ENCODE measurements around the gene SORT1.
"Not testable (repeated sequence)": the region's sequence is repeated elsewhere in the genome, so short reads cannot be mapped to it uniquely, and the experiment has no call there.

The SORT1 gene

DNA sequence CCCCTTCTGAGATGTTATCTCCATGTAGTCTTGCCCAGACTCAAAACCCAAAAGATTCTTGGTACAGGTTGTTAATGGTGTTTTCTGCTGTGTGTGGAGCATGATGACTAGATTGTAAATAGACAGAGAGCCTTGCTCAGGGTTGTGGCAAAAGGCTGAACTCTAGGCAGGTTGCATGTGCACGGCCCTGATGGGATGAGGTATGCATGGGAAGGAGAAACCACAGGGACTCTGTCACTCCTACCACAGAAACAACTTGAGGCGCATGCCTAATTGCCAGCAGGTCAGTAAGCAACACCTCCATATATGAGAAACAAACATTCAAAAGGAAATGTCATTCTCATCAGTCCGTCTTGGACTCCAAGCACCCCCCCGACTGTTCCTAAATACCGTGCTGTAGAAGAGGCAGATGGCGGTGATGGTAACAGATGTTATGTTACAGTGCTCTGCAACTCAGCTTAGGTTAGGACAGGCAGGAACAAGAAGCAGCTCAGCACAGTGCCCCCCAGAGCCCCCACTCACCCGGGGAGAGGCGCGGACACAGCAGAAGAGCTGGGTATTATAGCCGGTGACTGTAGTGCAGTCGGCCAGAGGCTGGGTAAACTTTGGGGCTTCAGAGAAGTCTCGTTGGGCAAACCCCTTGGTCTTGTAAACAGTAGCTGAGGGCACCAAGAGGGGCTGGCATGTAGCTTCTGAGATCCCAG is 101.9 kb downstream of the SORT1 start:
- DNase-seq (ENCODE audit: low spot score), result no peak
- in situ Hi-C loops (cut with MboI; ENCODE audit: low sequenced_read_pairs, unreplicated experiment), result no loop called here
- TF ChIP-seq, protein P1, sequence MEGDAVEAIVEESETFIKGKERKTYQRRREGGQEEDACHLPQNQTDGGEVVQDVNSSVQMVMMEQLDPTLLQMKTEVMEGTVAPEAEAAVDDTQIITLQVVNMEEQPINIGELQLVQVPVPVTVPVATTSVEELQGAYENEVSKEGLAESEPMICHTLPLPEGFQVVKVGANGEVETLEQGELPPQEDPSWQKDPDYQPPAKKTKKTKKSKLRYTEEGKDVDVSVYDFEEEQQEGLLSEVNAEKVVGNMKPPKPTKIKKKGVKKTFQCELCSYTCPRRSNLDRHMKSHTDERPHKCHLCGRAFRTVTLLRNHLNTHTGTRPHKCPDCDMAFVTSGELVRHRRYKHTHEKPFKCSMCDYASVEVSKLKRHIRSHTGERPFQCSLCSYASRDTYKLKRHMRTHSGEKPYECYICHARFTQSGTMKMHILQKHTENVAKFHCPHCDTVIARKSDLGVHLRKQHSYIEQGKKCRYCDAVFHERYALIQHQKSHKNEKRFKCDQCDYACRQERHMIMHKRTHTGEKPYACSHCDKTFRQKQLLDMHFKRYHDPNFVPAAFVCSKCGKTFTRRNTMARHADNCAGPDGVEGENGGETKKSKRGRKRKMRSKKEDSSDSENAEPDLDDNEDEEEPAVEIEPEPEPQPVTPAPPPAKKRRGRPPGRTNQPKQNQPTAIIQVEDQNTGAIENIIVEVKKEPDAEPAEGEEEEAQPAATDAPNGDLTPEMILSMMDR (IDR thresholded peaks at IDR 0.05; ENCODE audit: borderline replicate concordance, control extremely low read depth, extremely low read depth, insufficient read depth, missing control alignments), result no peak

DNA sequence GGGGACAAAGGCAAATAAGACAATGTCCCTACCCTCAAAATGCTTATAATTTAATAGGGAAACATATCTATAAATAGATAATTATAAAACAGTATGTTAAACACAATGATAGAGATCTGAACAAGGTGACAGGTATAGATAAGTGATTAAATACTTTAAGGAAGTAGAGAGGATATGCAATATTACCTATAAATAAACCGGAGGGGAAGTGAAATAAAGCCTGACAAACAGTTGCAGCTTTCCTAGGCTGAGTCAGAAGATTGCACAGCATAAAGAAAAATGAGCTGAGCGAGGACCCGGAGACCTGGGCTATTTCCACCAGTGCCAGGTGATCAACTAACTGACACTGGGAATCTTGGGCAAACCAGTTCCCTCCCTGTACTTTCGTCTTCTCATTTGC is 103.2 kb downstream of the SORT1 start:
- DNase-seq (ENCODE audit: low spot score), result no peak
- in situ Hi-C loops (cut with MboI; ENCODE audit: low sequenced_read_pairs, unreplicated experiment), result no loop called here
- TF ChIP-seq, protein P1 (IDR thresholded peaks at IDR 0.05; ENCODE audit: borderline replicate concordance, control extremely low read depth, extremely low read depth, insufficient read depth, missing control alignments), result no peak

DNA sequence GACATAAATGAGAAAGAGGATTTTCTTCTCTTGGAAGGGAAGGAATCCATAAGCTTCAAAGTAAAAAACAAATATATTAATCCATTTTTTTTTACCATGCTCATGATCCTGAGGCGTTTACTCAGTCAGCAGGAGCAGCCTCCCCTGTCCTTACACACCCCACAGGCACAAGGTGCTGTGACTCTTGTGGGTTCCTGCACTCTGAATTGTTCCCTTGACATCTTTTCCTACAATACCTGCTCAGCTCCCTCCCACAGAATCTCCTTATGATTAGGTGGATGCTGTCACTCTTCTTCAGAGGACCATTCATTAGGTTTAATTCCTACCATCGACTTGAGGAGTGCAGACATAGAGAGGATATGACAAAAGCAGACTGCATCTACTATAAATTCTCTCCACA is 104.7 kb downstream of the SORT1 start:
- no peak for DNase-seq (ENCODE audit: low spot score)
- TF ChIP-seq, protein P1 (IDR thresholded peaks at IDR 0.05; ENCODE audit: borderline replicate concordance, control extremely low read depth, extremely low read depth, insufficient read depth, missing control alignments), result no peak
- in situ Hi-C loops (cut with MboI; ENCODE audit: low sequenced_read_pairs, unreplicated experiment), result no loop called here

DNA sequence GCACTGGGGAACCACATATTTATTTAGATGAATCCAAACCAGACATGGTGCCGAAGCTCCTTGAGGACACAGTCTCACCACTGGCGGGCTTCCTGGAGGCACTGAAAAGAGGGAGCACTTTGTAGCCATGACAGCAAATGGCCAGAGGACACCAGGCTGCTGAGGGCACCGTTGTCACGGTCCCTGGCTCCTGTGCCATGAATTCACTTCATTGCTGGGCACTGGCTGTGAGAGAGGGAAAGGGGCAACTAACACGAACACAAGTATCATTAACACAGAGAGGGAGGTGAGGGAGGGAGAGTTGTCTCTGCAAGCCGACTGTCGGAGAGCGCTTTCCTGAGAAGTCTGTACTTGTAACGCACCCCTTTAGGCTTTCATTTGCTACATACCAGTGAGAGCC is 105.4 kb downstream of the SORT1 start:
- TF ChIP-seq, protein P1 (IDR thresholded peaks at IDR 0.05; ENCODE audit: borderline replicate concordance, control extremely low read depth, extremely low read depth, insufficient read depth, missing control alignments), result no peak
- DNase-seq (ENCODE audit: low spot score), result no peak
- in situ Hi-C loops (cut with MboI; ENCODE audit: low sequenced_read_pairs, unreplicated experiment), result no loop called here

DNA sequence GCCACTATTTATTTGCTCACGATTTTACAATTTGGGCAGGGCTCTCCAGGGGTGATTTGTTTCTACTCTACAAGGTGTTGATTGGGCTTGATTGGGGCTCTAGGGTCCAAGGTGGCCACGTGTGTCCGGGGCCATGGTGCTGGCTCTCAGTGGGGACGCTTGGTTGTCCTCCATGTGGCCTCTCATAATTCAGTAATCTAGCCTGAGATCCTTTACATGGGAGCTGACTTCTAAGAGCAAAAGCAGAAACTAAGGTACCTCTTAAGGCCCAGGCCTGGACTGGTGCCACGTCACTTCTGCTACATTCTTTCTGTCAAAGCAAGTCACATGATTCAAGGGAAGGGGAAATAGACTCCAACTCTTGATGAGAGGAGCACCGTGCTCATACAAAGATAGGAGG is 106.7 kb downstream of the SORT1 start:
- TF ChIP-seq, protein P1 (IDR thresholded peaks at IDR 0.05; ENCODE audit: borderline replicate concordance, control extremely low read depth, extremely low read depth, insufficient read depth, missing control alignments), result no peak
- in situ Hi-C loops (cut with MboI; ENCODE audit: low sequenced_read_pairs, unreplicated experiment), result no loop called here
- no peak for DNase-seq (ENCODE audit: low spot score)

DNA sequence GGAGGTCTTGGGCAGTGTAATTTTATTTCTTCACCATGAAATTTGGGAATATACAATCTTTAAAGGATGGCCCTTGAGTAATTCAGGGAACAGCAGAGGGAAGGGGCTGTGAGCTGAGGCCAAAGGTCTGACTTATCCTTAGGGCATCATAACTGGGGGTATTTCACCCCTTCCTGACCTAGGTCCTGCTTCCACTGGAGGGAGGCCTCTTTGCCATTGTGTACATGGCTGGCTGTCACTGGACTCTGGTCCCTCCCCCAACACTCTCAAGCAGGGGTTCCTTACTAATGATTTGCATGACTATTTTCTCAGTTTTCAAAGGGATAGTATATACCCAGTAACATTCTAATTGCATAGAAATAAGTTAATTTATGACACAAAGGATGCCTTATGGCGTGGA is 107.6 kb downstream of the SORT1 start:
- in situ Hi-C loops (cut with MboI; ENCODE audit: low sequenced_read_pairs, unreplicated experiment), result no loop called here
- TF ChIP-seq, protein P1 (IDR thresholded peaks at IDR 0.05; ENCODE audit: borderline replicate concordance, control extremely low read depth, extremely low read depth, insufficient read depth, missing control alignments), result no peak
- no peak for DNase-seq (ENCODE audit: low spot score)

DNA sequence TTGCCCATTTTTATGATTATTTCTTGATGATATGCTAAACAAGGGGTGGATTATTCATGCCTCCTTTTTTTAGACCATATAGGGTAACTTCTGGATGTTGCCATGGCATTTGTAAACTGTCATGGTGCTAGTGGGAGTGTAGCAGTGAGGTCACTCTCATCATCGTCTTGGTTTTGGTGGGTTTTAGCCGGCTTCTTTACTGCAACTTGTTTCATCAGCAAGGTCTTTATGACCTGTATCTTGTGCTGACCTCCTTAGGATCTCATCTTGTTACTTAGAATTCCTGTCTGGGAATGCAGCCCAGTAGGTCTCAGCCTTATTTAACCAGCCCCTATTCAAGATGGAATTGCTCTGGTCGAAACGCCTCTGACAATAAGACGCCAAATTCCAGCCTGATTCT is 111.0 kb downstream of the SORT1 start:
- in situ Hi-C loops (cut with MboI; ENCODE audit: low sequenced_read_pairs, unreplicated experiment), result loop anchor here (10.0 kb wide), 1 partner anchor 248 kb away; the partner anchor contains the start of gene GPR61

More for the DNA sequence above, 111.0 kb downstream of the SORT1 start:
- not testable (repeated sequence) for DNase-seq (ENCODE audit: low spot score)

Measured in GM13976 (cell line).